ENCODE measurements around the gene SMAD9. TPM values are rescaled to one million over a fixed set of nuclear protein-coding genes. Genes with fewer than 3 reads are reported as not detected.

SMAD9 gene
- total RNA-seq = 1.3 and 2.2 TPM in 2 replicates

DNA sequence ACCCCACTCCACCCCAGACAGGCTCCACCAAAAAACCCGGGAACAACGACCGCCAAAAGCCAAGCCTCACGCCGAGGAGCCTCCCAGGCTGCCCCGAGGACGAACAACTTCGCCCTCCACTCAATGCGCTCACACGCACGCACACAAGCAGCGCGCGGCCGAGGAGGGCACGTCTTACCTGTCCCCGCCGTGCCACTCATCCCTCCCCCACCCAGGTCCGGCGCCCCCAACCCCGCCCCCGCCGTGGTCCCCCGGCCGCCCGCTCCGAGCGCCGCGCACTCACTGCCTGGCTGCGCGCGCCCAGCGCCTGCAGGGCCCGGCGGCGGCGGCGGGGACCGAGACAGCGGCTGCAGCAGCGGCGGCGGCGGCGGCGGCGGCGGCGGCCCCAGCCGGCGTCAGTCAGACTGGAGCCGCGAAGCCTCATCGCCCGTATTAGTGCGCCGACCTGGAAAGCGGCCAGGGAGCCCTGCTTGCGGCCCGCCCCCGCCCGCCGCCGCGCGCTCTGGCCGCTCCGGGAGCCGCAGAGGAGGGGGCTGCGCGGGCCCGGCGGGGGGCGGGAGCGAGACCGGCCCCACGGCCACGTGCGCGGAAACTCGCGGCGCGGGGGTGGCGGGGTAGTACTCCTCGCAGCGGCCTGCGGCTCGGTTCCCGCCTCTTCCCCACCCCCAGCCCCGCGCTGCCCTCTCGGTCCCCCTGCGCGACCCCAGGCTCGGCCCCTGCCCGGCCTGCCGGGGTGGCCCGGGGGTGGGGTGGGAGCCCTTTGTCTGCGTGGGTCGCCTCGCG, at the start of gene SMAD9:
SMAD9 (minus strand) TSS at position 406 of the 783 bp plus-strand sequence. CDS start 40,549 bp downstream, outside the sequence.

DNA sequence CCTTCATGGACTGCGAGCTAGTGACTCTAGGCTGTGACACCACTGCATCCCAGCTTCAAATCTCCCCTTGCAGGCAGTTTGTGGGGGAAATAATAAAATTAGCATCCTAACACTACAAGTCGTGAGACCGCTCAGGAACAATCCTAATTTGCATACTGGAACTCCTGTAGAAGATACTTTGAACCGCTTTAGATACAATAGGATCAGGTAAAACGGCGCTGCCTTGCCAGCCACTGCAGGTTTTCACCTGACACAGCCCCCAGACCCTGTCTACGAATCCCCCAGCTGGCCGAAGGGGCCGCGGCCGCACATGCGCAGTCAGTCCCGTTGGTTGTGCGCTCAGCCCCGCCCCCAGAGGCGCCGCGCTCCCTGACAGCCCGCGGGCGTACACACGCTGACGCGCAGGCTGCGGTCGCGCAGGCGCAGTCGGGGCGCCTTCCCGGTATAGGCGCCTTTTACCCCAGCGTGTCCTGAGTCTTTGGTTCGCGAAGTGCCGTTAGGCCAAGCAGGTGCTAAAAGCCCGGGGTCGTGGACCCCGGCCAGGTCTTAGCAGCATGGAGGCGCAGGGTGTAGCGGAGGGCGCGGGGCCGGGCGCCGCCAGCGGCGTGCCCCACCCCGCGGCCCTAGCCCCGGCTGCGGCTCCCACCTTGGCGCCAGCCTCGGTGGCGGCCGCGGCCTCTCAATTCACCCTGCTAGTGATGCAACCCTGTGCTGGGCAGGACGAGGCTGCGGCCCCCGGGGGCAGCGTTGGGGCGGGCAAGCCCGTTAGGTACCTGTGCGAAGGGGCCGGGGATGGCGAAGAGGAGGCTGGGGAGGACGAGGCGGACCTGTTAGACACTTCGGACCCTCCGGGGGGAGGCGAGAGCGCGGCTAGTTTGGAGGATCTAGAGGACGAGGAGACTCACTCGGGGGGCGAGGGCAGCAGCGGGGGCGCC, 101.0 kb downstream of the SMAD9 start, which contains the start of gene RFXAP:
RFXAP (plus strand) TSS at position 419 of the 935 bp plus-strand sequence; CDS start at position 555, 136 bp downstream.

Other genes starting within 250 kb of the SMAD9 start
- gene SERTM1, start 246.2 kb downstream of the SMAD9 start, total RNA-seq = not detected in 2 replicates
- 1.5 and 1.9 TPM in 2 replicates for gene RFXAP, start 101.0 kb downstream of the SMAD9 start, total RNA-seq
- 28.4 and 33.9 TPM in 2 replicates for gene ALG5, start 79.1 kb upstream of the SMAD9 start, total RNA-seq
- 54.2 and 56.9 TPM in 2 replicates for gene EXOSC8, start 80.5 kb upstream of the SMAD9 start, total RNA-seq
- 17.7 and 29.3 TPM in 2 replicates for gene SUPT20H, start 139.4 kb upstream of the SMAD9 start, total RNA-seq
- not detected in 2 replicates for gene CSNK1A1L, start 185.4 kb upstream of the SMAD9 start, total RNA-seq

All from airway epithelial cell (primary cell).